ENCODE results near the gene B3GNT2.
"Not testable (repeated sequence)": the region's sequence is repeated elsewhere in the genome, so short reads cannot be mapped to it uniquely, and the experiment has no call there.

B3GNT2 gene

DNA sequence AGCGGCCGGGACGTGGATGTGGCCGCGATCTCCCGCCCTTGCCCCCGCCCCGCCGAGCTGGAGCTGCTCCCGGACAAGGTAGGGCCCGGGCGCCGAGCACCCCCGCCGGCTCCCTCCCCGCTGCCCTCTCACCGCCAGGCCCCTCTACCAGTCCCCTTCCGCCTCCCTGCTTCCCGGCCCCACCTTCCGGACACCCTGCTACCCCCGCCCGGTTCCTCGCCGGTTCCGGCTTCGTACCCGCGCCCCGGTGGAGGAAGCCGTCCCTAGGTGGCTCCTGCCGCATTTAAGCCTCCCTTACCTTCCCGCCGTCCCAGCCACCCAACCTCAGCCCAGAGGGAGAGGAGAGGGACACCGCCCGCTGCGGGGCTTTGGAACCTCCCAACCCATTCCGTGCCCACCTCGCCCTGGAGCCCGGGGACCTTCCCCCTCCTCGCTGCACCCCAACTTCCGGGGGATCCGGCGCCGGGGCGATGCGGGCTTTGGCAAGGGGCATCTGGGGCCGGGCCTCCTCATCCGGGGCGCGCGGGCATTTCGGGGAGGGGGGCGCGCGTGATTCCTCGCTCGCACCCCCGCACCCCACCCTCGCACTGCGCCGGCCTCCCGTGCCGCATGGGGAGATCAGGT, 475 bp downstream of the B3GNT2 start:
- no peaks in the 10 kb centered on the region for H3K9me3 Mint-ChIP-seq
- peaks cover 28 to 54% of the 10 kb centered on the region in 2 donors for H3K4me1 Mint-ChIP-seq
- DNase-seq: peak; percentile 49
- peak overlapping the region; percentile 96 for H3K27ac Mint-ChIP-seq
- ATAC-seq (replicated peaks): peak; percentile 45 to 49
- no peaks in the 10 kb centered on the region for H3K27me3 Mint-ChIP-seq
- H3K4me3 Mint-ChIP-seq: peak overlapping the region; percentile 87 to 96
- H3K36me3 Mint-ChIP-seq: peaks cover 1 to 9% of the 10 kb centered on the region in 2 donors

GRCh38 chr2:62197011-62197924, 1.4 kb downstream of the B3GNT2 start:
- Mint-ChIP-seq H3K4me3 (peak overlapping the region; percentile 87 to 96), H3K36me3 (peaks cover 1 to 13% of the 10 kb centered on the region in 2 donors), H3K9me3 (no peaks in the 10 kb centered on the region), H3K4me1 (peaks cover 36 to 61% of the 10 kb centered on the region in 2 donors), H3K27ac (peak overlapping the region; percentile 37), H3K27me3 (no peaks in the 10 kb centered on the region)
- ATAC-seq (replicated peaks) (peak; percentile 12 to 15), DNase-seq (no peak)

- DNase-seq: no peak
- no peak for ATAC-seq (replicated peaks)
- peak overlapping the region; percentile 37 for H3K27ac Mint-ChIP-seq
- H3K4me3 Mint-ChIP-seq: peak overlapping the region; percentile 87 to 96
- no peaks in the 10 kb centered on the region for H3K9me3 Mint-ChIP-seq
- H3K36me3 Mint-ChIP-seq: peaks cover 1 to 17% of the 10 kb centered on the region in 2 donors
- peaks cover 41 to 63% of the 10 kb centered on the region in 2 donors for H3K4me1 Mint-ChIP-seq
- H3K27me3 Mint-ChIP-seq: no peaks in the 10 kb centered on the region
Measured at GRCh38 chr2:62197925-62198633, 2.2 kb downstream of the B3GNT2 start.

DNA sequence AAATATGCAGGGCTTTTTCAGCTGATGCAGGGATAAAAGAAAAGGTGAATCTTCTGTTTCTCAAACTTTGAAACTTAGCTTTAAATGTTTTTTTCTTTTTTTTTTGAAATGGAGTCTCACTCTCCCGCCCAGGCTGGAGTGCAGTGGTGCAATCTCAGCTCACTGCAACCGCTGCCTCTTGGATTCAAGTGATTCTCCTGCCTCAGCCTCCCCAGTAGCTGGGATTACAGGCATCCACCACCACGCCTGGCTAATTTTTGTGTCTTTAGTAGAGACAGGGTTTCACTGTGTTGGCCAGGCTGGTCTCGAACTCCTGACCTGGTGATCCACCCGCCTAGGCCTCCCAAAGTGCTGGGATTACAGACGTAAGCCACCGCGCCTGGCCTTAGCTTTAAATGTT, 2.9 kb downstream of the B3GNT2 start:
- H3K27ac Mint-ChIP-seq; ATAC-seq (replicated peaks); H3K9me3 Mint-ChIP-seq; DNase-seq; H3K27me3 Mint-ChIP-seq: not testable (repeated sequence)
- peaks cover 5 to 24% of the 10 kb centered on the region in 2 donors for H3K36me3 Mint-ChIP-seq
- H3K4me1 Mint-ChIP-seq: peaks cover 48 to 71% of the 10 kb centered on the region in 2 donors
- peak overlapping the region; percentile 55 to 96 for H3K4me3 Mint-ChIP-seq

GRCh38 chr2:62199392-62200125, 3.6 kb downstream of the B3GNT2 start:
- peak overlapping the region; percentile 55 to 96 for H3K4me3 Mint-ChIP-seq
- ATAC-seq (replicated peaks): no peak

GRCh38 chr2:62200291-62200841, 4.5 kb downstream of the B3GNT2 start:
- ATAC-seq (replicated peaks) (no peak), DNase-seq (no peak)
- Mint-ChIP-seq H3K36me3 (peaks cover 8 to 27% of the 10 kb centered on the region in 2 donors), H3K27me3 (no peaks in the 10 kb centered on the region), H3K4me3 (peak overlapping the region; percentile 55 to 96), H3K27ac (peak overlapping the region; percentile 20), H3K9me3 (no peaks in the 10 kb centered on the region), H3K4me1 (peaks cover 46 to 73% of the 10 kb centered on the region in 2 donors)

More at GRCh38 chr2:62199392-62200125, 3.6 kb downstream of the B3GNT2 start:
- peaks cover 46 to 74% of the 10 kb centered on the region in 2 donors for H3K4me1 Mint-ChIP-seq
- H3K36me3 Mint-ChIP-seq: peaks cover 5 to 24% of the 10 kb centered on the region in 2 donors
- no peaks in the 10 kb centered on the region for H3K27me3 Mint-ChIP-seq
- no peak overlapping the region for H3K27ac Mint-ChIP-seq
- no peak for DNase-seq
- no peaks in the 10 kb centered on the region for H3K9me3 Mint-ChIP-seq

DNA sequence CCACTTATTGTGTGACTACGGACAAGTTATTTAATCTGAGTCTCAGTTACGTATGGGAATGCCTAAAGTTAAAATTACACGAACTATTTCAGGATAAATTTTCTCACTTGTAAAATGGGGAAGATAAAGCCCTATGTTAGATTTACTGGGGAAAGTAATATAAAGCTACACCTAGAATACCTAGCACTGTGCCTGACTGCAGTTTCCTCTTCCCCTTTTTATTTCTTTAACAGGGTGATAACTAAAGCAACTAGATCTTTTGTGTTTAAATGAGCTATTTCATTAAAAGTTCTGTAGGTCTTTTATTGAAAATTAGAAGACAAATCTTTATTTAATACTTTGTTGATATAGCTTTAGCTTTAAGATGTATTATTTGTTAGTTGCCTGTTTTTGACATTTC, 5.0 kb downstream of the B3GNT2 start:
- Mint-ChIP-seq H3K27me3 (no peaks in the 10 kb centered on the region), H3K9me3 (no peaks in the 10 kb centered on the region), H3K27ac (peak overlapping the region; percentile 20), H3K4me3 (peak overlapping the region; percentile 55 to 96), H3K36me3 (peaks cover 9 to 27% of the 10 kb centered on the region in 2 donors), H3K4me1 (peaks cover 51 to 78% of the 10 kb centered on the region in 2 donors)
- no peak for ATAC-seq (replicated peaks)
- no peak for DNase-seq

- DNase-seq (no peak), ATAC-seq (replicated peaks) (no peak)
- Mint-ChIP-seq H3K36me3 (peaks cover 11 to 27% of the 10 kb centered on the region in 2 donors), H3K27me3 (no peaks in the 10 kb centered on the region), H3K27ac (no peak overlapping the region), H3K9me3 (no peaks in the 10 kb centered on the region), H3K4me3 (no peak overlapping the region), H3K4me1 (peaks cover 54 to 82% of the 10 kb centered on the region in 2 donors)
Measured at GRCh38 chr2:62201307-62201706, 5.4 kb downstream of the B3GNT2 start.

DNA sequence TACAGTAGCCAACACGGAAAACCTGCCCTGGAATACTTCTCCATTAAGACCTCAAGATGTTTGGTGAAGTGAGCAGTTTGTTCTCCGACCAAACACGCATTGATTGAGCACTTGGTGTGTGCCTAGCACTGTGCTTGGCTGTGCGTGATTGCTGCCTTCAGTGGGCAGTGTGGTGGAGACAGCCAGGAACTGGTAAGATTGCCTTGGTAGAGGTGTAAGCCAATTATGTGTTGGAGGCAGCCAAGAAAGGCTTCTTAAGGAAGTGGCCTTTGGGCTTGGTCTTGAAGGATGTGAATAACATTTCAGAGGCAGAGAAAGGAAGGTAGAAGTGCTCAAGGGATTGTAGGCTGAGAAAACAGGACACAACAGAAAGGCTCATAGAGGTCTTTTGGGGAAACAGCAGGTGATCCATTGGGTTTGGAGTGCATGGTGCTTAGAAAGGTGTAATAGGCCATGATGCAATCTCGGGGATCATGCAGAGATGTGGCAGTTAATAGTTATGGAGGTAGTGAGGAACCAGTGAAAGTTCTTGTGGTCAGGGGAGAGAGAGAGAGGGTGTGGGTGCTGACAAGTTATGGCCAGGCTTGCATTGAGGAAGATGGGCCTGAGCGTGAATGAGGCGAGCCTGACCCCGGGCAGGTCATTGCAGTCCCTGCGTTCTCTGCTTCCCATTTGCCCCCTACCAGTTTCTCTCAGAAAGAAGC, 6.3 kb downstream of the B3GNT2 start:
- no peaks in the 10 kb centered on the region for H3K27me3 Mint-ChIP-seq
- H3K9me3 Mint-ChIP-seq: no peaks in the 10 kb centered on the region
- peaks cover 14 to 30% of the 10 kb centered on the region in 2 donors for H3K36me3 Mint-ChIP-seq
- H3K27ac Mint-ChIP-seq: peak overlapping the region; percentile 37
- peaks cover 56 to 91% of the 10 kb centered on the region in 2 donors for H3K4me1 Mint-ChIP-seq
- ATAC-seq (replicated peaks): peak; percentile 50 to 65
- DNase-seq: no peak
- peak overlapping the region; percentile 3 to 20 for H3K4me3 Mint-ChIP-seq

DNA sequence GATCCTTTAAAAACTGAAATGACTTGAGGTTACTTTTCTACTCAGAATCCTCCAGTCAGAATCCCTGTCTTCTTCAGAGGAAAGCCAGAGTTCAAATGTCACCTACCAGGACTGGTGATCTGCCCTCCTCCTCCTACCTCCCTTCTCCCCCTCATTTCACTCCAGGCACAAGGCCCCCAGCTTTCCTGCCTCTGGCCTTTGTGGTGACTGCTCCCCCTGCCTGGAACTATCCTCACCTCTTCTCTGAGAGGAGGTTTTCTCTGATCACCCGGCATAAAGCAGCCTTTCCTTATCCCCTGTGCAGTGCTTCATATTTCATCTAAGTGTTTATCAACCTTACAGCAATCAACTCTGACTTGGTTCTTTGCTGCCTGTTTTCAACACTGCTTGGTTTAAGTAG, 6.8 kb downstream of the B3GNT2 start:
- H3K4me3 Mint-ChIP-seq: peak overlapping the region in 1 of 2 donors; percentile 12
- H3K36me3 Mint-ChIP-seq: peaks cover 14 to 33% of the 10 kb centered on the region in 2 donors
- DNase-seq (no peak), ATAC-seq (replicated peaks) (no peak)
- no peaks in the 10 kb centered on the region for H3K27me3 Mint-ChIP-seq
- H3K4me1 Mint-ChIP-seq: peaks cover 60 to 93% of the 10 kb centered on the region in 2 donors
- peak overlapping the region; percentile 34 for H3K27ac Mint-ChIP-seq
- no peaks in the 10 kb centered on the region for H3K9me3 Mint-ChIP-seq

DNA sequence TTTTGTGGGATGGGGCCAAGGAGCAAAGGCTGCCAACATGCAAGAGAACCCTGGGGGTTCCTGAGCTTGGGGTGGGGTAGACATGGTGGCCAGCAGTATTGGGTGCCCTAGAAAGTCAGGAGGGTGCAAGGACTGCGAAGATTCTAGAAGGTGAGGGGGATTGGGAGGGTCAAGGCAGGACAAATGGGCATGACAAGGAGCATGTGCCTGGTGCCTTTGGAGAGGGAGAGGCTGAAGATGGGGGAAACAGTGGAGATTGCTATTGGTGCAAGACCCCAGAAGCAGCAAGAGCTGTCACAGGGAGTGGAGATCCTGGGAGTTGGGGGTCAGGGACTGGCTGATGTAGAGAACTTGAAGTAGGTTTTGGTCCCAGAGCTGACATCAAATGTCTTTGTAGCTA, 7.5 kb downstream of the B3GNT2 start:
- Mint-ChIP-seq H3K27ac (peak overlapping the region; percentile 48), H3K9me3 (no peaks in the 10 kb centered on the region), H3K27me3 (no peaks in the 10 kb centered on the region), H3K36me3 (peaks cover 16 to 35% of the 10 kb centered on the region in 2 donors), H3K4me1 (peaks cover 60 to 93% of the 10 kb centered on the region in 2 donors), H3K4me3 (no peak overlapping the region)
- no peak for DNase-seq
- ATAC-seq (replicated peaks): no peak

- Mint-ChIP-seq H3K27ac (no peak overlapping the region), H3K36me3 (peaks cover 22 to 41% of the 10 kb centered on the region in 2 donors), H3K27me3 (no peaks in the 10 kb centered on the region), H3K9me3 (no peaks in the 10 kb centered on the region), H3K4me3 (no peak overlapping the region), H3K4me1 (peaks cover 57 to 92% of the 10 kb centered on the region in 2 donors)
- ATAC-seq (replicated peaks) (no peak), DNase-seq (no peak)
Measured at GRCh38 chr2:62204998-62205496, 9.1 kb downstream of the B3GNT2 start.

GRCh38 chr2:62205554-62205953, 9.6 kb downstream of the B3GNT2 start:
- H3K36me3 Mint-ChIP-seq: peaks cover 25 to 44% of the 10 kb centered on the region in 2 donors
- H3K4me1 Mint-ChIP-seq: peaks cover 56 to 90% of the 10 kb centered on the region in 2 donors
- ATAC-seq (replicated peaks): no peak
- H3K9me3 Mint-ChIP-seq: no peaks in the 10 kb centered on the region
- no peak overlapping the region for H3K4me3 Mint-ChIP-seq
- DNase-seq: no peak
- H3K27ac Mint-ChIP-seq: peak overlapping the region; percentile 69
- no peaks in the 10 kb centered on the region for H3K27me3 Mint-ChIP-seq

Data from stimulated activated naive B cell treated with anti-CD40 and anti-IgM and Interleukin-4, amounts not matched to agents 10 μg/mL and 1 μg/mL and 100 μg/mL, for 72 hours (primary cell).